Measurements from ENCODE around the gene KCNN1. TPM values are rescaled to one million over a fixed set of nuclear protein-coding genes. Genes with fewer than 3 reads are reported as not detected.

The KCNN1 gene
- total RNA-seq, 4 donors from 2014 or later, result 0.12 to 1.0 (median 0.88) TPM; not detected in 1

DNA sequence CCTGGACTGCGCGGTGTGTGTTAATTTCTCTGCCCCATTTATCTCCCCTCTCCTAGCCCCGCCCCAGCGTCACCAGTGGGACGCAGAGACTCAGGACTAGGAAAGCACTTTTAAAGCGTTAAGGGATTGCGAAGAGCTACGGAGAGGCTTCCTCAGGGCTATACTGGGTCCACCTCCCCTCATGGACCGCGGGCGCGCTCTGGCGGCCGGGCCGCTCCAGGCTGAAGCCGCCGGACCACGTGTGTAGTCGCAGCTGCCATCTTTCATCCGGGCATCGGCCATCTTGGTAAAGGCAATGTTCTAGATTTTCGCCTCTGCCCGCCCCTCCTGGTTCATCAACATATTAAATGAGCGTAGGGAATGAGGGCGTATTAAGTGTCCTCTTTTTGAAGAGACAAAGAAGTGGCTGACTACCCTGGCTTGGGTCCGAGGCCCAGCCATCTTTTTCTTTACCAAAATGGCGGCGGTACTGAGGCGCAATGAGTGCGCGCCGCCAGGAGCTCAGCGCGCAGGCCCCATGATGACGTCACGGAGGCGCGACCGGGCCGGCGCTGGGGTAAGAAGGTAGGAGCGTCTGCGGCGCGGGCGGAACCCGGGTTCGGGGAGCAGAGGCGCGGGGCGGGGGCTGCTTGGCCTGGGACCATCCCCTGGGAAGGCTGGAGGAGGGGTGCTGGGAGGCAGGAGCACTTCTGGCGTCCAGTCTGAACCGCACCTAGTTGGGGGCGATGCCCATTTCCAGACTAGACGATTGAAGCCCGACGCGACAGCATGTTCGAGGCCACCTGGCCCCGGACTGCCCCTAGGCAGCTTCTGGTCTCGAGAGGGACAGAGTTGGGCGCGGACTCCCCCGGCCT is 34.2 kb upstream of the KCNN1 start, which contains the start of gene CCDC124:
CCDC124 (plus strand) TSS at position 531 of the 854 bp plus-strand sequence. CDS start 3,406 bp downstream, outside the sequence.
- peak; percentile 74 for DNase-seq (ENCODE audit: low spot score)
- peak; percentile 93 for ATAC-seq (ENCODE audit: low FRiP score)
- TF ChIP-seq CTCF (IDR thresholded peaks at IDR 0.05), result no peak

DNA sequence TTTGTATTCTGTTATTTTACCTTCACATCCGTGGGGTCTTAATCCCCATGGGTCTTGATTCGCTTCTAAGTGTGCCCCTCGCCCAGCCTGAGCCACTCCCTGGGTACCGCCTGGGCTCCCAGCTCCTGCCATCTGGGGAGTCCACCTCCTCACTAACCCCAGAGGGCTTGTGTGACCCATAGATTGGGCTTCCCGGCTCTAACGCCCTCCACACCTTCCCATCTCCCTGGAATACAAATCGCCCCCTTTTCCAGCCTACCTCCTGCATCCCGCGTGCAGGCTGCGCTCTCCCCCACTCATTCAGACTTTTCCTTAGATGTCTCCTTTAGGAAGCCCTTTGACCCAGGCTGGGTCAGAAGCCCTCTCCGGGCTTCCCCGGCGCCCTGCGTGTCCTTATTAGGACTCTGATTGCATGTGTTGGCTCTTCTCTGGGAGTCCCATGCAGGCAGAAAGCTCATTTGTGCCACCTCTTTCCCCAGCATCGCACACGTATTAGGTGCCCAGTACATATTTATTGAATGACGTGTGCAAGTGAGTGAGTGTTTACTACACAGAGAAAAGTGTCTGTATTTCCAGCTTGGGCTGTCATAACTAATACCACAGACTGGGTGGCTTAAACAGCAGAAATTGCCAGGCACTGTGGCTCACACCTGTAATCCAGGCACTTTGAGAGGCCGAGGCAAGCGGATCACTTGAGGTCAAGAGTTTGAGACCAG is 33.3 kb upstream of the KCNN1 start:
- DNase-seq (ENCODE audit: low spot score) (no peak), ATAC-seq (ENCODE audit: low FRiP score) (peak; percentile 25)
- TF ChIP-seq CTCF (IDR thresholded peaks at IDR 0.05), result no peak

DNA sequence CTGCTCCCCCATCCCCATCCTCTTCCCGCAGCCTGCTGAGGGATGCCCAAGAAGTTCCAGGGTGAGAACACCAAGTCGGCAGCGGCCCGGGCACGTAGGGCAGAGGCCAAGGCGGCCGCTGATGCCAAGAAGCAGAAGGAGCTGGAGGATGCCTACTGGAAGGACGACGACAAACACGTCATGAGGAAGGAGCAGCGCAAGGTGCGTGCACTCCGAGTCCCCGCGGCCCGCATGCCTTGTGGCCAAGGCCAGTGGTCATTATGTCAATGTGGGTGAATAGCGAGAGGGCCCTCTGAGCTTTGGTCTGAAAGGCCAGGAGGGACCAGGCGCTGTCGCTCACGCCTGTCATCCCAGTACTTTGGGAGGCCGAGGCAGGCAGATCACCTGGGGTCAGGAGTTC is 30.5 kb upstream of the KCNN1 start:
- ATAC-seq (ENCODE audit: low FRiP score) (no peak), DNase-seq (ENCODE audit: low spot score) (no peak)
- no peak for TF ChIP-seq CTCF (IDR thresholded peaks at IDR 0.05)

GRCh38 chr19:17937371-17937900 is 29.5 kb upstream of the KCNN1 start:
- no peak for ATAC-seq (ENCODE audit: low FRiP score)
- no peak for DNase-seq (ENCODE audit: low spot score)
- TF ChIP-seq CTCF (IDR thresholded peaks at IDR 0.05), result no peak

DNA sequence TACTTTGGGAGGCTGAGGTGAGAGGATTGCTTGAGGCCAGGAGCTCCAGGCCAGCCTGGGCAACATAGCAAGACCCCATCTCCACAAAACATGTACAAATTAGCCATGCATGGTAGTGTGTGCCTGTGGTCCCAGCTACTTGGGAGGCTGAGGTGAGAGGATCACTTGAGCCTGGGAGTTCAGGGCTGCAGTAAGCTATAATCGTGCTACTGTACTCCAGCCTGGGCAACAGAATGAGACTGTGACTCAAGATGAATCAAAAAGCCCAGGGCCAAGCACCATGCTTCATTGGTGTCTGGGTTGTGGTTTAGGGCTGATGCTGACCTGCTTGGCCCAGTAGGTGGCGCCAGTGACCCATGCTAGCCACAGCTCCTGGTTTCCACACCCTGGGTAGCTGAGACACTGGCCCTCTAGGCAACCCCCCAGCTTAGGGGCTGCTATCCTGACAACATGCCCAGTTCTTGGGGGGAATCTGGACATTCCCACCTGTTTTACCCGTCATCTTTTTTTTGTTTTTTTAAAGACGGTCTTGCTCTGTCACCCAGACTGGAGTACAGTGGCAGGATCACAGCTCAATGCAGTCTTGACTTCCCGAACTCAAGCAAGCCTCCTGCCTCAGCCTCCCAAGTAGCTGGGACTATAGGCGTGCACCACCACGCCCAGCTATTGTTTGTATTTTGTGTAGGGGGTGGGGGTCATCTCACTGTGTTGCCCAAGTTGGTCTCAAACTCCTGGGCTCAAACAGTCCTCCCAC is 28.6 kb upstream of the KCNN1 start:
- DNase-seq (ENCODE audit: low spot score) (peak; percentile 73), ATAC-seq (ENCODE audit: low FRiP score) (peak; percentile 86)
- TF ChIP-seq CTCF (IDR thresholded peaks at IDR 0.05), result peak in 2 of 3 donors; percentile 57 to 94

GRCh38 chr19:17942181-17942580 is 24.7 kb upstream of the KCNN1 start:
- ATAC-seq (ENCODE audit: low FRiP score), result no peak
- TF ChIP-seq CTCF (IDR thresholded peaks at IDR 0.05), result no peak
- DNase-seq (ENCODE audit: low spot score), result no peak

All from omental fat pad (tissue), 4 donors.